GM12878 (cell line): ENCODE results near the gene GIGYF2.

Experiments used
- CEBPB ChIP-seq, 2 experiments: fragments of 150-350 bp in 1 of 2; IDR thresholded peaks; 2 replicates each; pipeline ENCODE4 v1.6.1; 2012 to 2014; ENCODE audit warnings: low read depth in 2 of 2, low read length in 2 of 2, borderline replicate concordance in 1 of 2, inconsistent platforms in 1 of 2
- FOXM1 ChIP-seq: IDR thresholded peaks from 2 replicates; pipeline ENCODE4 v1.6.1; 2012; ENCODE audit warnings: low read depth, mild to moderate bottlenecking, inconsistent platforms, low read length, moderate library complexity
- GABPA ChIP-seq: IDR thresholded peaks from 2 replicates; pipeline ENCODE4 v1.6.1; 2014; ENCODE audit warnings: antibody characterized with exemption, low read depth, mild to moderate bottlenecking, inconsistent platforms
- IKZF1 ChIP-seq: fragments of 450-650 bp; conservative IDR thresholded peaks from 2 replicates; pipeline ENCODE4 v1.6.1; 2017; ENCODE audit warnings: antibody characterized with exemption, mild to moderate bottlenecking
- MTA3 ChIP-seq: IDR thresholded peaks from 2 replicates; pipeline ENCODE4 v1.6.1; 2012; ENCODE audit warnings: low read length, inconsistent platforms, borderline replicate concordance
- NBN ChIP-seq: fragments of 450-650 bp; IDR thresholded peaks from 2 replicates; pipeline ENCODE4 v1.6.1; 2016
- RFX5 ChIP-seq: IDR thresholded peaks from 2 replicates; pipeline ENCODE4 v1.6.1; 2011; ENCODE audit warnings: low read depth, low read length, improper control_type of control experiment
- SIX5 ChIP-seq: IDR thresholded peaks from 2 replicates; pipeline ENCODE4 v1.6.1; 2011; ENCODE audit warnings: mild to moderate bottlenecking, low read depth, low read length, moderate library complexity; ENCODE audit not compliant: severe bottlenecking
- SMC3 ChIP-seq: IDR thresholded peaks from 2 replicates; pipeline ENCODE4 v1.6.1; 2011; ENCODE audit warnings: low read length, improper control_type of control experiment, borderline replicate concordance
- TF ChIP-seq, protein P1 (sequence below): IDR thresholded peaks from 2 replicates; pipeline ENCODE4 v1.6.1; 2012; ENCODE audit warnings: improper control_type of control experiment, low read depth, low read length; ENCODE audit not compliant: insufficient replicate concordance
- TF ChIP-seq, protein P2 (sequence below), 3 experiments: IDR thresholded peaks in 2 of 3; conservative IDR thresholded peaks in 1 of 3; 2 replicates each; pipeline ENCODE4 v1.5.1; 2011; ENCODE audit warnings: low read depth in 3 of 3, low read length in 3 of 3, mild to moderate bottlenecking in 3 of 3, control low read depth in 2 of 3, moderate library complexity in 2 of 3, inconsistent platforms in 1 of 3, mixed read lengths in 1 of 3; ENCODE audit not compliant: control insufficient read depth in 2 of 3, insufficient read depth in 1 of 3; ENCODE audit errors: extremely low read depth in 1 of 3

DNA sequence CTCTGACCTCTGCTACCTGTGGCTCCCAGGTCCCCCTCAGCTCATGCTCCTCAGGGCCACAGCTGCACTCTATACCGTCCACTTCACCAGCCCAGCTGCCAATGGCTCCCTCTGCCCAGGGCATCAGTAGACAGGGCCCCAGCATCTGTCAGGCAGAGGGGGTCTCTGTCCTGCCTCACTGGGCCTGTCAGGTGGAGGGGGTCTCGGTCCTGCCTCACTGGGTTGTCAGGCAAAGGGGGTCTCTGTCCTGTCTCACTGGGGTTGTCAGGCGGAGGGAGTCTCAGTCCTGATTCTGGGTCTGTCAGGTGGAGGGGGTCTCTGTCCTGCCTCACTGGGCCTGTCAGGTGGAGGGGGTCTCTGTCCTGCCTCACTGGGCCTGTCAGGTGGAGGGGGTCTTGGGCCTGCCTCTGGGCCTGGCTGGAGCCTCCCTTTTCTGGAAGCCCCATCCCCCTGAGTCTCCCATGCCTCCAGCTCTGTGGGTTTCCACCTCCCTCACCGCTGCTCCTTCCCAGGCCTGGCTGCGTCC, 192.8 kb downstream of the GIGYF2 start:
- TF ChIP-seq FOXM1, result no peak
- TF ChIP-seq, protein P1, sequence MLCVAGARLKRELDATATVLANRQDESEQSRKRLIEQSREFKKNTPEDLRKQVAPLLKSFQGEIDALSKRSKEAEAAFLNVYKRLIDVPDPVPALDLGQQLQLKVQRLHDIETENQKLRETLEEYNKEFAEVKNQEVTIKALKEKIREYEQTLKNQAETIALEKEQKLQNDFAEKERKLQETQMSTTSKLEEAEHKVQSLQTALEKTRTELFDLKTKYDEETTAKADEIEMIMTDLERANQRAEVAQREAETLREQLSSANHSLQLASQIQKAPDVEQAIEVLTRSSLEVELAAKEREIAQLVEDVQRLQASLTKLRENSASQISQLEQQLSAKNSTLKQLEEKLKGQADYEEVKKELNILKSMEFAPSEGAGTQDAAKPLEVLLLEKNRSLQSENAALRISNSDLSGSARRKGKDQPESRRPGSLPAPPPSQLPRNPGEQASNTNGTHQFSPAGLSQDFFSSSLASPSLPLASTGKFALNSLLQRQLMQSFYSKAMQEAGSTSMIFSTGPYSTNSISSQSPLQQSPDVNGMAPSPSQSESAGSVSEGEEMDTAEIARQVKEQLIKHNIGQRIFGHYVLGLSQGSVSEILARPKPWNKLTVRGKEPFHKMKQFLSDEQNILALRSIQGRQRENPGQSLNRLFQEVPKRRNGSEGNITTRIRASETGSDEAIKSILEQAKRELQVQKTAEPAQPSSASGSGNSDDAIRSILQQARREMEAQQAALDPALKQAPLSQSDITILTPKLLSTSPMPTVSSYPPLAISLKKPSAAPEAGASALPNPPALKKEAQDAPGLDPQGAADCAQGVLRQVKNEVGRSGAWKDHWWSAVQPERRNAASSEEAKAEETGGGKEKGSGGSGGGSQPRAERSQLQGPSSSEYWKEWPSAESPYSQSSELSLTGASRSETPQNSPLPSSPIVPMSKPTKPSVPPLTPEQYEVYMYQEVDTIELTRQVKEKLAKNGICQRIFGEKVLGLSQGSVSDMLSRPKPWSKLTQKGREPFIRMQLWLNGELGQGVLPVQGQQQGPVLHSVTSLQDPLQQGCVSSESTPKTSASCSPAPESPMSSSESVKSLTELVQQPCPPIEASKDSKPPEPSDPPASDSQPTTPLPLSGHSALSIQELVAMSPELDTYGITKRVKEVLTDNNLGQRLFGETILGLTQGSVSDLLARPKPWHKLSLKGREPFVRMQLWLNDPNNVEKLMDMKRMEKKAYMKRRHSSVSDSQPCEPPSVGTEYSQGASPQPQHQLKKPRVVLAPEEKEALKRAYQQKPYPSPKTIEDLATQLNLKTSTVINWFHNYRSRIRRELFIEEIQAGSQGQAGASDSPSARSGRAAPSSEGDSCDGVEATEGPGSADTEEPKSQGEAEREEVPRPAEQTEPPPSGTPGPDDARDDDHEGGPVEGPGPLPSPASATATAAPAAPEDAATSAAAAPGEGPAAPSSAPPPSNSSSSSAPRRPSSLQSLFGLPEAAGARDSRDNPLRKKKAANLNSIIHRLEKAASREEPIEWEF, result no peak
- no peak for TF ChIP-seq MTA3
- no peak for TF ChIP-seq SMC3
- TF ChIP-seq, protein P2, sequence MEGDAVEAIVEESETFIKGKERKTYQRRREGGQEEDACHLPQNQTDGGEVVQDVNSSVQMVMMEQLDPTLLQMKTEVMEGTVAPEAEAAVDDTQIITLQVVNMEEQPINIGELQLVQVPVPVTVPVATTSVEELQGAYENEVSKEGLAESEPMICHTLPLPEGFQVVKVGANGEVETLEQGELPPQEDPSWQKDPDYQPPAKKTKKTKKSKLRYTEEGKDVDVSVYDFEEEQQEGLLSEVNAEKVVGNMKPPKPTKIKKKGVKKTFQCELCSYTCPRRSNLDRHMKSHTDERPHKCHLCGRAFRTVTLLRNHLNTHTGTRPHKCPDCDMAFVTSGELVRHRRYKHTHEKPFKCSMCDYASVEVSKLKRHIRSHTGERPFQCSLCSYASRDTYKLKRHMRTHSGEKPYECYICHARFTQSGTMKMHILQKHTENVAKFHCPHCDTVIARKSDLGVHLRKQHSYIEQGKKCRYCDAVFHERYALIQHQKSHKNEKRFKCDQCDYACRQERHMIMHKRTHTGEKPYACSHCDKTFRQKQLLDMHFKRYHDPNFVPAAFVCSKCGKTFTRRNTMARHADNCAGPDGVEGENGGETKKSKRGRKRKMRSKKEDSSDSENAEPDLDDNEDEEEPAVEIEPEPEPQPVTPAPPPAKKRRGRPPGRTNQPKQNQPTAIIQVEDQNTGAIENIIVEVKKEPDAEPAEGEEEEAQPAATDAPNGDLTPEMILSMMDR (IDR thresholded peaks at IDR 0.05 in 2 of 3, conservative IDR thresholded peaks at IDR 0.05 in 1 of 3; ENCODE audit: control insufficient read depth in 2 of 3, extremely low read depth in 1 of 3, insufficient read depth in 1 of 3, low read depth in 3 of 3, low read length in 3 of 3), result no peak
- no peak for TF ChIP-seq RFX5
- TF ChIP-seq CEBPB (IDR thresholded peaks at IDR 0.05; ENCODE audit: borderline replicate concordance in 1 of 2, low read depth in 2 of 2, low read length in 2 of 2), result no peak
- no peak for TF ChIP-seq IKZF1
- no peak for TF ChIP-seq NBN
- TF ChIP-seq GABPA, result no peak
- TF ChIP-seq SIX5, result no peak
